Gastroesophageal sphincter (tissue), 3 donors: ENCODE measurements around the gene RDH11.

Experiments
- CTCF ChIP-seq, 4 experiments: fragments of 200-600 bp in 2 of 4; fragments of 450-650 bp in 2 of 4; sonication (generic) in 1 of 4; IDR thresholded peaks; one replicate each; pipeline ENCODE4 v1.5.1; 2017 to 2019; ENCODE audit warnings: antibody characterized with exemption in 4 of 4, mild to moderate bottlenecking in 2 of 4, moderate library complexity in 2 of 4
- POLR2A ChIP-seq, 2 donors: fragments of 450-650 bp; IDR thresholded peaks; one replicate each; pipeline ENCODE4 v1.6.1; 2017; ENCODE audit warnings: antibody characterized with exemption in 2 of 2, mild to moderate bottlenecking in 2 of 2, moderate library complexity in 1 of 2
- POLR2AphosphoS5 ChIP-seq: sonication (generic); formaldehyde crosslinking; IDR thresholded peaks from one replicate; pipeline ENCODE4 v1.6.1; 2017; ENCODE audit warnings: antibody characterized with exemption

GRCh38 chr14:67641902-67642749 lies 53.4 kb downstream of the RDH11 start:
- TF ChIP-seq CTCF (IDR thresholded peaks at IDR 0.05) (no peak), POLR2AphosphoS5 (no peak), POLR2A (IDR thresholded peaks at IDR 0.05) (no peak)
